WTC11 (cell line): ENCODE measurements around the gene CALR3. TPM values are rescaled to one million over a fixed set of nuclear protein-coding genes. Genes with fewer than 3 reads are reported as not detected.
A peak's percentile ranks its signal among the peaks of the same experiment; 100 is the strongest.

ENCODE experiments used
- ATAC-seq: fragments of 200-7000 bp; cut with Tn5 transposase; 2 replicates; pipeline ENCODE4 v1.10.0; 2021; ENCODE audit warnings: mild to moderate bottlenecking, moderate library complexity
- CTCF ChIA-PET: fragments of 300-600 bp; sonication (Branson Sonifier 250); formaldehyde crosslinking; loops from one replicate; lab custom pipeline; 2021; ENCODE audit warnings: antibody characterized with exemption; lab: Charles Lee
- POLR2A ChIA-PET: fragments of 350-600 bp; sonication (Branson Sonifier 250); formaldehyde crosslinking; loops from one replicate; lab custom pipeline; 2021; ENCODE audit warnings: antibody characterized with exemption; lab: Charles Lee
- DNase-seq: peaks from one replicate; pipeline ENCODE4 v3.0.0; 2021; ENCODE audit warnings: low spot score
- H3K27ac Mint-ChIP-seq: 2 replicates; pipeline ENCODE4 v1.8.0; 2021; ENCODE audit warnings: mixed read lengths
- H3K27me3 Mint-ChIP-seq: 2 replicates; pipeline ENCODE4 v1.8.0; 2021; ENCODE audit warnings: low read depth, mild to moderate bottlenecking, moderate library complexity, mixed read lengths
- H3K36me3 Mint-ChIP-seq: 2 replicates; pipeline ENCODE4 v1.8.0; 2021; ENCODE audit warnings: mixed read lengths
- H3K4me1 Mint-ChIP-seq: 2 replicates; pipeline ENCODE4 v1.8.0; 2022; ENCODE audit warnings: mixed read lengths
- H3K4me3 Mint-ChIP-seq: 2 replicates; pipeline ENCODE4 v1.8.0; 2021; ENCODE audit warnings: mild to moderate bottlenecking, moderate library complexity, mixed read lengths
- H3K9me3 Mint-ChIP-seq: 2 replicates; pipeline ENCODE4 v1.8.0; 2021; ENCODE audit warnings: mixed read lengths
- ATF6 ChIP-seq: sonication (generic); formaldehyde crosslinking; IDR thresholded peaks from 2 replicates; pipeline ENCODE4 v1.8.1; 2023; ENCODE audit warnings: mild to moderate bottlenecking, missing genetic modification reagents
- E2F5 ChIP-seq: sonication (generic); formaldehyde crosslinking; IDR thresholded peaks from 2 replicates; pipeline ENCODE4 v1.8.1; 2022; ENCODE audit warnings: mild to moderate bottlenecking, moderate library complexity, missing genetic modification reagents
- EMX1 ChIP-seq: fragments of 250-450 bp; sonication (Bioruptor Pico); IDR thresholded peaks from 2 replicates; pipeline ENCODE4 v1.8.0; 2021; ENCODE audit warnings: mild to moderate bottlenecking
- ERG ChIP-seq: fragments of 250-450 bp; sonication (Bioruptor Pico); IDR thresholded peaks from 2 replicates; pipeline ENCODE4 v1.8.0; 2021; ENCODE audit warnings: mild to moderate bottlenecking
- FOXJ3 ChIP-seq: sonication (generic); formaldehyde crosslinking; IDR thresholded peaks from 2 replicates; pipeline ENCODE4 v1.9.0; 2021; ENCODE audit warnings: missing genetic modification reagents, mild to moderate bottlenecking, borderline replicate concordance
- GRHL2 ChIP-seq: fragments of 250-450 bp; sonication (Bioruptor Pico); IDR thresholded peaks from 2 replicates; pipeline ENCODE4 v1.8.0; 2022; ENCODE audit warnings: mild to moderate bottlenecking, moderate library complexity; ENCODE audit not compliant: insufficient replicate concordance, severe bottlenecking
- JUN ChIP-seq: sonication (generic); formaldehyde crosslinking; IDR thresholded peaks from 2 replicates; pipeline ENCODE4 v1.8.0; 2023; ENCODE audit warnings: mild to moderate bottlenecking, missing genetic modification reagents
- MAX ChIP-seq: sonication (generic); formaldehyde crosslinking; IDR thresholded peaks from 2 replicates; pipeline ENCODE4 v1.8.0; 2022; ENCODE audit warnings: mild to moderate bottlenecking, missing genetic modification reagents
- NFATC4 ChIP-seq: fragments of 250-450 bp; sonication (Bioruptor Pico); IDR thresholded peaks from 2 replicates; pipeline ENCODE4 v1.9.0; 2021; ENCODE audit warnings: mild to moderate bottlenecking
- NR2C2 ChIP-seq: sonication (generic); formaldehyde crosslinking; IDR thresholded peaks from 2 replicates; pipeline ENCODE4 v1.8.0; 2022; ENCODE audit warnings: mild to moderate bottlenecking, missing genetic modification reagents
- NR3C1 ChIP-seq: sonication (generic); formaldehyde crosslinking; conservative IDR thresholded peaks from 2 replicates; pipeline ENCODE4 v1.8.1; 2023; ENCODE audit warnings: low read depth, mild to moderate bottlenecking, missing genetic modification reagents
- PRDM15 ChIP-seq: sonication (generic); formaldehyde crosslinking; IDR thresholded peaks from 2 replicates; pipeline ENCODE4 v1.8.0; 2022; ENCODE audit warnings: missing genetic modification reagents
- RORB ChIP-seq: fragments of 250-450 bp; sonication (Bioruptor Pico); IDR thresholded peaks from 2 replicates; pipeline ENCODE4 v1.9.0; 2021; ENCODE audit warnings: mild to moderate bottlenecking
- SMAD3 ChIP-seq: sonication (generic); formaldehyde crosslinking; IDR thresholded peaks from 2 replicates; pipeline ENCODE4 v1.8.0; 2022; ENCODE audit warnings: missing genetic modification reagents, mild to moderate bottlenecking, borderline replicate concordance
- ZNF281 ChIP-seq: sonication (generic); formaldehyde crosslinking; IDR thresholded peaks from 2 replicates; pipeline ENCODE4 v1.8.0; 2023; ENCODE audit warnings: mild to moderate bottlenecking, missing genetic modification reagents
- ZNF317 ChIP-seq: sonication (generic); formaldehyde crosslinking; IDR thresholded peaks from 2 replicates; pipeline ENCODE4 v1.8.1; 2023; ENCODE audit warnings: low read depth, mild to moderate bottlenecking, moderate library complexity, missing genetic modification reagents, borderline replicate concordance
- ZNF425 ChIP-seq: fragments of 250-450 bp; sonication (Bioruptor Pico); conservative IDR thresholded peaks from 2 replicates; pipeline ENCODE4 v1.9.0; 2021; ENCODE audit warnings: mild to moderate bottlenecking
- total RNA-seq: library from RNA; stranded (reverse); gene quantifications from 3 replicates; pipeline ENCODE4 v1.2.3, GENCODE V29; 2021

CALR3 gene
- total RNA-seq, 1 experiment from 2014 or later: 0.87 TPM

- CTCF ChIA-PET: interaction anchor here (1.4 kb wide), 1 partner anchor 10 kb away, joined by 6 read pairs; no protein-coding TSS in a partner anchor
- H3K4me1 Mint-ChIP-seq: no peaks in the 10 kb centered on the region
- H3K36me3 Mint-ChIP-seq: no peaks in the 10 kb centered on the region
- no peak overlapping the region for H3K27ac Mint-ChIP-seq
- H3K4me3 Mint-ChIP-seq: no peak overlapping the region
- no peak for TF ChIP-seq PRDM15 (CRISPR knock-in tag)
- TF ChIP-seq JUN (CRISPR knock-in tag): no peak
- TF ChIP-seq ZNF425 (CRISPR knock-in tag): no peak
- no peak for TF ChIP-seq SMAD3 (CRISPR knock-in tag)
- no peak for TF ChIP-seq RORB (CRISPR knock-in tag)
- no peak for TF ChIP-seq FOXJ3 (CRISPR knock-in tag)
- TF ChIP-seq EMX1 (CRISPR knock-in tag): no peak
- no peak for TF ChIP-seq NR2C2 (CRISPR knock-in tag)
- TF ChIP-seq E2F5 (CRISPR knock-in tag): no peak
- TF ChIP-seq ZNF317: no peak
- TF ChIP-seq ATF6: no peak
- POLR2A ChIA-PET: no interaction called here
- no peak for DNase-seq
- H3K9me3 Mint-ChIP-seq: 0 out of 2 replicates have a peak, but pooled peaks cover 3% of the 10 kb centered on the region
- ATAC-seq: no peak
- peaks cover 10% of the 10 kb centered on the region for H3K27me3 Mint-ChIP-seq
Observed at GRCh38 chr19:16476401-16476800, 19.6 kb downstream of the CALR3 start.

- H3K27me3 Mint-ChIP-seq: peaks cover 10% of the 10 kb centered on the region
- no peak for DNase-seq
- no peak for ATAC-seq
- no peak overlapping the region for H3K27ac Mint-ChIP-seq
- TF ChIP-seq MAX: no peak
- TF ChIP-seq, all 79 proteins: peak for 0
- Mint-ChIP-seq H3K9me3 (0 out of 2 replicates have a peak, but pooled peaks cover 3% of the 10 kb centered on the region), H3K36me3 (no peaks in the 10 kb centered on the region), H3K4me1 (peaks cover 22% of the 10 kb centered on the region), H3K4me3 (no peak overlapping the region)
- CTCF ChIA-PET: interaction anchor here (0.7 kb wide), 1 partner anchor 54 kb away, joined by 5 read pairs; no protein-coding TSS in a partner anchor
- POLR2A ChIA-PET: no interaction called here
Observed at GRCh38 chr19:16473875-16474392, 22.0 kb downstream of the CALR3 start.

- ATAC-seq: no peak
- DNase-seq: no peak
- Mint-ChIP-seq H3K27ac (no peak overlapping the region), H3K4me3 (peak overlapping the region; percentile 67), H3K27me3 (peaks cover 10% of the 10 kb centered on the region; the same call in 1 of the 2 replicates), H3K9me3 (0 out of 2 replicates have a peak, but pooled peaks cover 3% of the 10 kb centered on the region), H3K4me1 (peaks cover 25% of the 10 kb centered on the region), H3K36me3 (no peaks in the 10 kb centered on the region)
- POLR2A ChIA-PET: no interaction called here
- CTCF ChIA-PET: no interaction called here
- TF ChIP-seq GRHL2 (CRISPR knock-in tag): no peak
- no peak for TF ChIP-seq SMAD3 (CRISPR knock-in tag)
- TF ChIP-seq NFATC4 (CRISPR knock-in tag): no peak
- TF ChIP-seq NR3C1 (CRISPR knock-in tag): no peak
- TF ChIP-seq FOXJ3 (CRISPR knock-in tag): no peak
- no peak for TF ChIP-seq RORB (CRISPR knock-in tag)
- TF ChIP-seq ERG (CRISPR knock-in tag): no peak
- TF ChIP-seq ZNF281 (CRISPR knock-in tag): no peak
Observed at GRCh38 chr19:16472992-16473391, 23.0 kb downstream of the CALR3 start.
